GM12878 (cell line): ENCODE results near the gene HBA2. TPM values are rescaled to one million over a fixed set of nuclear protein-coding genes. Genes with fewer than 3 reads are reported as not detected.

ENCODE experiments used
- ATAC-seq: fragments of 200-7000 bp; cut with Tn5 transposase; 3 replicates; pipeline ENCODE4 v1.9.1; 2020; ENCODE audit warnings: mild to moderate bottlenecking, moderate library complexity
- BruUV-seq: library from RNA; stranded (reverse); fragments of 400-500 nt; replicated peaks from 2 replicates; lab custom pipeline; 2021; lab: Mats Ljungman, UMichigan
- CTCF ChIA-PET: fragments of 300-600 bp; sonication (Branson Sonifier 250); formaldehyde crosslinking; extraction: SDS; loops from one replicate; lab custom pipeline; 2021; ENCODE audit warnings: inconsistent platforms; lab: Yijun Ruan, JAX
- POLR2A ChIA-PET: fragments of 350-600 bp; formaldehyde crosslinking; extraction: SDS; loops from one replicate; lab custom pipeline; 2021; ENCODE audit warnings: inconsistent platforms; lab: Charles Lee
- RAD21 ChIA-PET: fragments of 300-600 bp; sonication (Branson Sonifier 250); formaldehyde crosslinking; loops from one replicate; lab custom pipeline; 2023; ENCODE audit warnings: antibody characterized with exemption; ENCODE audit not compliant: unreplicated experiment; lab: Charles Lee
- SMC1A ChIA-PET: fragments of 300-600 bp; sonication (Branson Sonifier 250); formaldehyde crosslinking; loops from one replicate; lab custom pipeline; 2023; ENCODE audit not compliant: unreplicated experiment, uncharacterized antibody; lab: Charles Lee
- DNase-seq: peaks from one replicate; pipeline ENCODE4 v3.0.0-alpha.2; 2011; ENCODE audit warnings: low read depth, low spot score
- FAIRE-seq: peaks from 3 replicates; lab custom pipeline; 2011; peaks lifted over from hg19 to GRCh38; lab: Jason Lieb, UNC
- H2AFZ ChIP-seq: 2 replicates; pipeline ENCODE4 v1.6.0; 2011; ENCODE audit warnings: low read depth, low read length, control low read depth; ENCODE audit not compliant: control insufficient read depth
- H3K27ac ChIP-seq: 2 replicates; pipeline ENCODE4 v1.5.1; 2011; ENCODE audit warnings: control low read depth; ENCODE audit not compliant: control insufficient read depth, insufficient read depth
- H3K27me3 ChIP-seq, 2 experiments: replicated peaks in 1 of 2; 2 replicates each; pipeline versions ENCODE4 v1.6.0 to v1.6.1; 2011; ENCODE audit warnings: low read length in 1 of 2; ENCODE audit not compliant: control insufficient read depth in 2 of 2, insufficient read depth in 2 of 2
- H3K36me3 ChIP-seq, 2 experiments: 2 replicates each; pipeline ENCODE4 v1.5.1; 2011; ENCODE audit warnings: low read length in 1 of 2; ENCODE audit not compliant: control insufficient read depth in 2 of 2, insufficient read depth in 2 of 2
- H3K4me1 ChIP-seq: 2 replicates; pipeline ENCODE4 v1.6.1; 2011; ENCODE audit warnings: mild to moderate bottlenecking, low read length, moderate library complexity, mixed read lengths; ENCODE audit not compliant: control insufficient read depth, insufficient read depth
- H3K4me2 ChIP-seq: 2 replicates; pipeline ENCODE4 v1.6.0; 2011; ENCODE audit warnings: control low read depth; ENCODE audit not compliant: control insufficient read depth, insufficient read depth
- H3K4me3 ChIP-seq: fragments of 200-600 bp; sonication (generic); 2 replicates; pipeline ENCODE4 v1.5.1; 2016
- H3K79me2 ChIP-seq: 2 replicates; pipeline ENCODE4 v1.6.0; 2011; ENCODE audit warnings: low read length; ENCODE audit not compliant: control insufficient read depth, insufficient read depth
- H3K9ac ChIP-seq: 2 replicates; pipeline ENCODE4 v1.8.0; 2011; ENCODE audit warnings: low read length, control low read depth, mixed read lengths; ENCODE audit not compliant: control insufficient read depth, insufficient read depth
- H3K9me3 ChIP-seq: replicated peaks from 3 replicates; pipeline ENCODE4 v1.5.1; 2011; ENCODE audit warnings: mild to moderate bottlenecking, low read length; ENCODE audit not compliant: control insufficient read depth, insufficient read depth
- H4K20me1 ChIP-seq: 2 replicates; pipeline ENCODE4 v1.6.0; 2011; ENCODE audit not compliant: control insufficient read depth, insufficient read depth
- BCLAF1 ChIP-seq: fragments of 450-650 bp; IDR thresholded peaks from 2 replicates; pipeline ENCODE4 v1.6.1; 2017; ENCODE audit warnings: antibody characterized with exemption, mild to moderate bottlenecking, moderate library complexity
- CHD1 ChIP-seq: IDR thresholded peaks from 2 replicates; pipeline ENCODE4 v1.6.1; 2012; ENCODE audit warnings: low read depth, low read length, improper control_type of control experiment
- CUX1 ChIP-seq: IDR thresholded peaks from 2 replicates; pipeline ENCODE4 v1.6.1; 2012; ENCODE audit warnings: improper control_type of control experiment, low read depth, low read length; ENCODE audit not compliant: insufficient replicate concordance
- FOS ChIP-seq: IDR thresholded peaks from 3 replicates; pipeline ENCODE4 v1.6.1; 2011; ENCODE audit warnings: borderline replicate concordance; ENCODE audit not compliant: insufficient read length; ENCODE audit errors: extremely low read depth
- HDAC6 ChIP-seq: fragments of 200-600 bp; sonication (generic); IDR thresholded peaks from one replicate; pipeline ENCODE4 v1.8.0; 2017; ENCODE audit warnings: antibody characterized with exemption; ENCODE audit not compliant: unreplicated experiment
- MEF2A ChIP-seq: IDR thresholded peaks from 2 replicates; pipeline ENCODE4 v1.6.1; 2011; ENCODE audit warnings: low read depth, mild to moderate bottlenecking, low read length, moderate library complexity; ENCODE audit not compliant: insufficient read depth
- PAX5 ChIP-seq: IDR thresholded peaks from 2 replicates; pipeline ENCODE4 v1.6.1; 2011; ENCODE audit warnings: low read depth, low read length, borderline replicate concordance
- PBX3 ChIP-seq: IDR thresholded peaks from 2 replicates; pipeline ENCODE4 v1.6.1; 2011; ENCODE audit warnings: mild to moderate bottlenecking, low read depth, low read length, moderate library complexity; ENCODE audit not compliant: insufficient replicate concordance
- RAD51 ChIP-seq: fragments of 450-650 bp; IDR thresholded peaks from 2 replicates; pipeline ENCODE4 v1.6.1; 2016; ENCODE audit warnings: moderate library complexity, mild to moderate bottlenecking, inconsistent platforms
- RB1 ChIP-seq: fragments of 450-650 bp; formaldehyde crosslinking; IDR thresholded peaks from 2 replicates; pipeline ENCODE4 v1.6.1; 2017; ENCODE audit warnings: mild to moderate bottlenecking, borderline replicate concordance
- RCOR1 ChIP-seq: conservative IDR thresholded peaks from 2 replicates; pipeline ENCODE4 v1.6.1; 2012; ENCODE audit warnings: low read depth, low read length, improper control_type of control experiment
- TAF1 ChIP-seq: IDR thresholded peaks from 2 replicates; pipeline ENCODE4 v1.6.1; 2011; ENCODE audit warnings: mild to moderate bottlenecking, low read depth, low read length, borderline replicate concordance
- USF2 ChIP-seq: IDR thresholded peaks from 2 replicates; pipeline ENCODE4 v1.6.1; 2011; ENCODE audit warnings: low read depth, low read length, improper control_type of control experiment, borderline replicate concordance
- WGBS: methylation state at CpG from one replicate; pipeline ENCODE4 v1.1.6; 2016; ENCODE audit warnings: low lambda C conversion rate; ENCODE audit not compliant: insufficient replicate concordance, insufficient coverage; ENCODE audit errors: missing lambda C conversion rate; 5-methylcytosine and 5-hydroxymethylcytosine counted together
- in situ Hi-C: fragments of 300-500 bp; cut with MboI; formaldehyde crosslinking; loops from 9 replicates; pipeline ENCODE4 v1.14.3; 2018; ENCODE audit warnings: mixed read lengths
- intact Hi-C: fragments of 100-400 bp; cut with micrococcal nuclease; formaldehyde crosslinking; loops from one replicate; pipeline ENCODE4 v1.14.2; 2022; ENCODE audit not compliant: unreplicated experiment
- polyA plus RNA-seq, 11 experiments: library from polyadenylated mRNA; depleted of rRNA in 4 of 11; unstranded in 6 of 11; stranded (reverse) in 5 of 11; fragments of >200 nt; fragmentation: Nextera tagmentation in 4 of 11; fragmentation: Illumina TruSeq in 1 of 11; extraction: Ambion mirVana in 4 of 11; extraction: Trizol in 1 of 11; gene quantifications; 1 replicate in 1 of 11; 2 replicates in 10 of 11; pipeline versions ENCODE4 v1.2.1 to v1.2.3, GENCODE V29; 2011 to 2016; ENCODE audit warnings: inconsistent platforms in 2 of 11, missing spikeins in 2 of 11, low read depth in 1 of 11
- total RNA-seq, 4 experiments: library from RNA; depleted of rRNA in 3 of 4; stranded (reverse); fragments of >200 nt in 3 of 4; fragmentation: Illumina TruSeq in 1 of 4; extraction: Trizol in 1 of 4; gene quantifications; 2 replicates each; pipeline versions ENCODE4 v1.2.1 to v1.2.3, GENCODE V29; 2013 to 2021

Gene HBA2
- total and polyA plus RNA-seq, 10 of the 15 experiments (the other 5 are each of a cell fraction or from before 2014, with no cell fraction given) = 0.30 to 0.96 (median 0.92) TPM; not detected in 7

- TF ChIP-seq CUX1 = no peak
- no peak for TF ChIP-seq TAF1
Observed at GRCh38 chr16:193441-193840, 20.8 kb downstream of the HBA2 start (continued).

GRCh38 chr16:194516-194915 lies 21.8 kb downstream of the HBA2 start:
- Histone ChIP-seq H4K20me1 (no peaks in the 10 kb centered on the region), H3K27ac (no peak overlapping the region), H3K4me3 (no peak overlapping the region), H3K36me3 (peaks cover 16 to 23% of the 10 kb centered on the region in 2 experiments), H3K4me1 (no peaks in the 10 kb centered on the region), H3K79me2 (no peaks in the 10 kb centered on the region), H2AFZ (no peak overlapping the region), H3K9ac (no peak overlapping the region), H3K9me3 (no peaks in the 10 kb centered on the region), H3K4me2 (no peak overlapping the region), H3K27me3 (no peaks in the 10 kb centered on the region)
- FAIRE-seq = no peak
- 96% methylated on average over 6 of the region's 6 CpGs for WGBS
- no peak for ATAC-seq
- ChIA-PET SMC1A (no interaction called here), POLR2A (interaction anchor here (1.0 kb wide), 1 partner anchor 7 kb away, joined by 3 read pairs; no protein-coding TSS in a partner anchor), CTCF (no interaction called here), RAD21 (no interaction called here)
- in situ Hi-C loops (no loop called here), intact Hi-C loops (no loop called here)
- DNase-seq = no peak
- no TSS peak for BruUV-seq
- TF ChIP-seq BCLAF1 (no peak), PBX3 (no peak), CHD1 (no peak), FOS (no peak), HDAC6 (no peak), RB1 (no peak), MEF2A (no peak), USF2 (no peak), RAD51 (no peak), RCOR1 (no peak), PAX5 (no peak)
